ENCODE measurements around the gene SLC13A2. TPM values are rescaled to one million over a fixed set of nuclear protein-coding genes. Genes with fewer than 3 reads are reported as not detected.

Gene SLC13A2
- total and polyA plus RNA-seq, 2 donors (not counting 3 experiments of a cell fraction or from before 2014, with no cell fraction given): not detected

- H3K27ac ChIP-seq (ENCODE audit: insufficient read depth, low read depth, low read length): no peak overlapping the region
- no peak overlapping the region for H3K4me3 ChIP-seq (replicated peaks in 1 of 3; ENCODE audit: insufficient read depth in 1 of 3, low read depth in 1 of 3, low read length in 3 of 3)
- H3K4me1 ChIP-seq (ENCODE audit: control insufficient read depth, extremely low read depth, insufficient read depth, low read length): no peaks in the 10 kb centered on the region
- no peaks in the 10 kb centered on the region for H3K9me1 ChIP-seq (replicated peaks; ENCODE audit: control insufficient read depth, extremely low read depth, insufficient read depth, low read length)
- H4K20me1 ChIP-seq (replicated peaks; ENCODE audit: control insufficient read depth, extremely low read depth, insufficient read depth, low read length): no peaks in the 10 kb centered on the region
- BruUV-seq (replicated peaks): no TSS peak
- intact Hi-C loops (cut with micrococcal nuclease) (no loop called here), dilution Hi-C loops (cut with MboI; ENCODE audit: extremely low pct_ligation_motif_present, low sequenced_read_pairs) (no loop called here)
- ChIA-PET CTCF (no interaction called here), POLR2A (no interaction called here)
- no peak for DNase-seq (ENCODE audit: low read depth, low spot score)
- no peaks in the 10 kb centered on the region for H3K9me3 ChIP-seq (replicated peaks; ENCODE audit: control insufficient read depth, insufficient read depth, low read length)
- H3K36me3 ChIP-seq (ENCODE audit: control insufficient read depth in 2 of 2, extremely low read depth in 1 of 2, insufficient read depth in 2 of 2, low read length in 2 of 2): no peaks in the 10 kb centered on the region
- no peak overlapping the region for H2AFZ ChIP-seq (ENCODE audit: low read depth, low read length)
- H3K4me2 ChIP-seq (ENCODE audit: insufficient read depth, low read length): no peak overlapping the region
- no peak for TF ChIP-seq POLR2AphosphoS5 (IDR thresholded peaks at IDR 0.05; ENCODE audit: insufficient read depth, low read depth, low read length)
- no peak for TF ChIP-seq POLR2A (IDR thresholded peaks at IDR 0.05; ENCODE audit: low read depth, low read length)
- no peaks in the 10 kb centered on the region for H3K79me2 ChIP-seq (ENCODE audit: control insufficient read depth, insufficient read depth, low read length)
- no peak overlapping the region for H3K9ac ChIP-seq (replicated peaks; ENCODE audit: extremely low read depth, insufficient read depth, low read length)
- H3K27me3 ChIP-seq (ENCODE audit: control insufficient read depth in 2 of 2, insufficient read depth in 2 of 2, low read length in 2 of 2): peaks cover 2% of the 10 kb centered on the region in 2 experiments
- FAIRE-seq: no peak
Measured at GRCh38 chr17:28472871-28473497, 460 bp upstream of the SLC13A2 start.

GRCh38 chr17:28474111-28474531, 677 bp downstream of the SLC13A2 start:
- intact Hi-C loops (cut with micrococcal nuclease) (no loop called here), dilution Hi-C loops (cut with MboI; ENCODE audit: extremely low pct_ligation_motif_present, low sequenced_read_pairs) (no loop called here)
- FAIRE-seq (no peak), DNase-seq (ENCODE audit: low read depth, low spot score) (no peak)
- Histone ChIP-seq H3K27ac (ENCODE audit: insufficient read depth, low read depth, low read length) (no peak overlapping the region), H4K20me1 (replicated peaks; ENCODE audit: control insufficient read depth, extremely low read depth, insufficient read depth, low read length) (no peaks in the 10 kb centered on the region), H3K36me3 (ENCODE audit: control insufficient read depth in 2 of 2, extremely low read depth in 1 of 2, insufficient read depth in 2 of 2, low read length in 2 of 2) (no peaks in the 10 kb centered on the region), H3K9me1 (replicated peaks; ENCODE audit: control insufficient read depth, extremely low read depth, insufficient read depth, low read length) (no peaks in the 10 kb centered on the region), H3K4me2 (ENCODE audit: insufficient read depth, low read length) (no peak overlapping the region), H2AFZ (ENCODE audit: low read depth, low read length) (no peak overlapping the region), H3K27me3 (ENCODE audit: control insufficient read depth in 2 of 2, insufficient read depth in 2 of 2, low read length in 2 of 2) (peaks cover 2% of the 10 kb centered on the region in 2 experiments), H3K4me3 (replicated peaks in 1 of 3; ENCODE audit: insufficient read depth in 1 of 3, low read depth in 1 of 3, low read length in 3 of 3) (no peak overlapping the region), H3K79me2 (ENCODE audit: control insufficient read depth, insufficient read depth, low read length) (no peaks in the 10 kb centered on the region), H3K9me3 (replicated peaks; ENCODE audit: control insufficient read depth, insufficient read depth, low read length) (no peaks in the 10 kb centered on the region), H3K4me1 (ENCODE audit: control insufficient read depth, extremely low read depth, insufficient read depth, low read length) (no peaks in the 10 kb centered on the region), H3K9ac (replicated peaks; ENCODE audit: extremely low read depth, insufficient read depth, low read length) (no peak overlapping the region)
- TF ChIP-seq POLR2A (IDR thresholded peaks at IDR 0.05; ENCODE audit: low read depth, low read length): no peak
- TF ChIP-seq GATA2 (IDR thresholded peaks at IDR 0.05; ENCODE audit: insufficient read depth, insufficient read length, low read depth, low read length): no peak
- no peak for TF ChIP-seq JUN (IDR thresholded peaks at IDR 0.05; ENCODE audit: borderline replicate concordance, insufficient read depth, insufficient read length, low read depth)
- TF ChIP-seq MYC (IDR thresholded peaks at IDR 0.05; ENCODE audit: low read depth, low read length): no peak
- no peak for TF ChIP-seq MAX (IDR thresholded peaks at IDR 0.05; ENCODE audit: insufficient read depth, insufficient read length)
- no peak for TF ChIP-seq EZH2 (IDR thresholded peaks at IDR 0.05; ENCODE audit: borderline replicate concordance, low read depth, low read length, severe bottlenecking)
- ChIA-PET POLR2A (no interaction called here), CTCF (no interaction called here)
- no TSS peak for BruUV-seq (replicated peaks)
